ENCODE results near the gene HAUS7.

HAUS7 gene

GRCh38 chrX:153494061-153494460, 23.7 kb upstream of the HAUS7 start:
- ATAC-seq (ENCODE audit: low read depth), result no peak
- H3K36me3 Mint-ChIP-seq, result no peaks in the 10 kb centered on the region
- peaks cover 4% of the 10 kb centered on the region for H3K4me1 Mint-ChIP-seq
- H3K9me3 Mint-ChIP-seq, result no peaks in the 10 kb centered on the region
- no peak overlapping the region for H3K4me3 Mint-ChIP-seq
- peaks cover 7% of the 10 kb centered on the region for H3K27me3 Mint-ChIP-seq
- no peak overlapping the region for H3K27ac Mint-ChIP-seq
- no peak for DNase-seq (ENCODE audit: low spot score in 2 of 2)

- Mint-ChIP-seq H3K36me3 (no peaks in the 10 kb centered on the region), H3K4me1 (peaks cover 4% of the 10 kb centered on the region), H3K27me3 (peaks cover 7% of the 10 kb centered on the region), H3K9me3 (no peaks in the 10 kb centered on the region), H3K27ac (no peak overlapping the region), H3K4me3 (no peak overlapping the region)
- DNase-seq (ENCODE audit: low spot score in 2 of 2) (no peak), ATAC-seq (ENCODE audit: low read depth) (no peak)
These were observed 22.7 kb upstream of the HAUS7 start for GRCh38 chrX:153493085-153493484.

GRCh38 chrX:153492543-153492942, 22.2 kb upstream of the HAUS7 start:
- H3K4me1 Mint-ChIP-seq, result peaks cover 4% of the 10 kb centered on the region
- no peaks in the 10 kb centered on the region for H3K36me3 Mint-ChIP-seq
- H3K4me3 Mint-ChIP-seq, result no peak overlapping the region
- ATAC-seq (ENCODE audit: low read depth), result no peak
- DNase-seq (ENCODE audit: low spot score in 2 of 2), result no peak
- peaks cover 4% of the 10 kb centered on the region for H3K27me3 Mint-ChIP-seq
- no peaks in the 10 kb centered on the region for H3K9me3 Mint-ChIP-seq
- H3K27ac Mint-ChIP-seq, result no peak overlapping the region

- peaks cover 4% of the 10 kb centered on the region for H3K27me3 Mint-ChIP-seq
- H3K4me1 Mint-ChIP-seq, result peaks cover 4% of the 10 kb centered on the region
- no peak overlapping the region for H3K4me3 Mint-ChIP-seq
- no peaks in the 10 kb centered on the region for H3K9me3 Mint-ChIP-seq
- no peak for DNase-seq (ENCODE audit: low spot score in 2 of 2)
- H3K27ac Mint-ChIP-seq, result no peak overlapping the region
- no peaks in the 10 kb centered on the region for H3K36me3 Mint-ChIP-seq
- ATAC-seq (ENCODE audit: low read depth), result no peak
These were observed 21.5 kb upstream of the HAUS7 start for GRCh38 chrX:153491918-153492317.

GRCh38 chrX:153491351-153491914, 21.1 kb upstream of the HAUS7 start:
- Mint-ChIP-seq H3K36me3 (no peaks in the 10 kb centered on the region), H3K27me3 (peaks cover 4% of the 10 kb centered on the region), H3K4me1 (peaks cover 4% of the 10 kb centered on the region), H3K9me3 (no peaks in the 10 kb centered on the region), H3K27ac (no peak overlapping the region), H3K4me3 (no peak overlapping the region)
- no peak for ATAC-seq (ENCODE audit: low read depth)
- no peak for DNase-seq (ENCODE audit: low spot score in 2 of 2)

- Mint-ChIP-seq H3K27me3 (peaks cover 3% of the 10 kb centered on the region), H3K36me3 (no peaks in the 10 kb centered on the region), H3K4me3 (no peak overlapping the region), H3K4me1 (peaks cover 4% of the 10 kb centered on the region), H3K27ac (no peak overlapping the region), H3K9me3 (no peaks in the 10 kb centered on the region)
- ATAC-seq (ENCODE audit: low read depth) (no peak), DNase-seq (ENCODE audit: low spot score in 2 of 2) (no peak)
These were observed 20.0 kb upstream of the HAUS7 start for GRCh38 chrX:153490217-153490930.

GRCh38 chrX:153488231-153488914, 18.0 kb upstream of the HAUS7 start:
- no peaks in the 10 kb centered on the region for H3K27me3 Mint-ChIP-seq
- H3K4me3 Mint-ChIP-seq, result no peak overlapping the region

GRCh38 chrX:153487590-153488071, 17.3 kb upstream of the HAUS7 start:
- H3K27ac Mint-ChIP-seq, result no peak overlapping the region
- H3K36me3 Mint-ChIP-seq, result no peaks in the 10 kb centered on the region
- no peak overlapping the region for H3K4me3 Mint-ChIP-seq
- DNase-seq (ENCODE audit: low spot score in 2 of 2), result no peak
- H3K4me1 Mint-ChIP-seq, result no peaks in the 10 kb centered on the region
- H3K27me3 Mint-ChIP-seq, result no peaks in the 10 kb centered on the region
- ATAC-seq (ENCODE audit: low read depth), result no peak
- no peaks in the 10 kb centered on the region for H3K9me3 Mint-ChIP-seq

More at GRCh38 chrX:153488231-153488914, 18.0 kb upstream of the HAUS7 start:
- Mint-ChIP-seq H3K36me3 (no peaks in the 10 kb centered on the region), H3K9me3 (no peaks in the 10 kb centered on the region), H3K4me1 (no peaks in the 10 kb centered on the region), H3K27ac (no peak overlapping the region)
- DNase-seq (ENCODE audit: low spot score in 2 of 2) (no peak), ATAC-seq (ENCODE audit: low read depth) (no peak)

GRCh38 chrX:153486171-153486570, 15.8 kb upstream of the HAUS7 start:
- no peaks in the 10 kb centered on the region for H3K36me3 Mint-ChIP-seq
- no peaks in the 10 kb centered on the region for H3K4me1 Mint-ChIP-seq
- no peak for ATAC-seq (ENCODE audit: low read depth)
- H3K4me3 Mint-ChIP-seq, result no peak overlapping the region
- no peaks in the 10 kb centered on the region for H3K9me3 Mint-ChIP-seq
- no peak overlapping the region for H3K27ac Mint-ChIP-seq
- DNase-seq (ENCODE audit: low spot score in 2 of 2), result no peak
- H3K27me3 Mint-ChIP-seq, result no peaks in the 10 kb centered on the region

- no peaks in the 10 kb centered on the region for H3K4me1 Mint-ChIP-seq
- no peak overlapping the region for H3K4me3 Mint-ChIP-seq
- H3K27me3 Mint-ChIP-seq, result no peaks in the 10 kb centered on the region
- ATAC-seq (ENCODE audit: low read depth) (no peak), DNase-seq (ENCODE audit: low spot score in 2 of 2) (no peak)
- no peaks in the 10 kb centered on the region for H3K9me3 Mint-ChIP-seq
- H3K36me3 Mint-ChIP-seq, result no peaks in the 10 kb centered on the region
- no peak overlapping the region for H3K27ac Mint-ChIP-seq
These were observed 15.2 kb upstream of the HAUS7 start for GRCh38 chrX:153485396-153486080.

GRCh38 chrX:153482376-153483015, 12.1 kb upstream of the HAUS7 start:
- no peaks in the 10 kb centered on the region for H3K9me3 Mint-ChIP-seq
- no peaks in the 10 kb centered on the region for H3K4me1 Mint-ChIP-seq
- DNase-seq (ENCODE audit: low spot score in 2 of 2), result no peak
- peaks cover 2% of the 10 kb centered on the region for H3K27me3 Mint-ChIP-seq
- H3K4me3 Mint-ChIP-seq, result no peak overlapping the region
- H3K36me3 Mint-ChIP-seq, result no peaks in the 10 kb centered on the region
- ATAC-seq (ENCODE audit: low read depth), result no peak
- H3K27ac Mint-ChIP-seq, result no peak overlapping the region

- Mint-ChIP-seq H3K27me3 (peaks cover 5% of the 10 kb centered on the region), H3K4me3 (no peak overlapping the region), H3K4me1 (no peaks in the 10 kb centered on the region), H3K9me3 (no peaks in the 10 kb centered on the region), H3K36me3 (no peaks in the 10 kb centered on the region), H3K27ac (no peak overlapping the region)
- DNase-seq (ENCODE audit: low spot score in 2 of 2) (no peak), ATAC-seq (ENCODE audit: low read depth) (no peak)
These were observed 10.7 kb upstream of the HAUS7 start for GRCh38 chrX:153481043-153481442.

- Mint-ChIP-seq H3K27ac (no peak overlapping the region), H3K9me3 (no peaks in the 10 kb centered on the region), H3K27me3 (peaks cover 8% of the 10 kb centered on the region), H3K4me1 (no peaks in the 10 kb centered on the region), H3K4me3 (no peak overlapping the region), H3K36me3 (no peaks in the 10 kb centered on the region)
- DNase-seq (ENCODE audit: low spot score in 2 of 2), result no peak
- ATAC-seq (ENCODE audit: low read depth), result no peak
These were observed 8.4 kb upstream of the HAUS7 start for GRCh38 chrX:153478746-153479145.

GRCh38 chrX:153477901-153478300, 7.5 kb upstream of the HAUS7 start:
- H3K27me3 Mint-ChIP-seq, result peaks cover 8% of the 10 kb centered on the region
- no peak for DNase-seq (ENCODE audit: low spot score in 2 of 2)
- H3K27ac Mint-ChIP-seq, result no peak overlapping the region
- ATAC-seq (ENCODE audit: low read depth), result no peak
- H3K4me1 Mint-ChIP-seq, result no peaks in the 10 kb centered on the region
- no peaks in the 10 kb centered on the region for H3K36me3 Mint-ChIP-seq
- H3K9me3 Mint-ChIP-seq, result no peaks in the 10 kb centered on the region
- H3K4me3 Mint-ChIP-seq, result no peak overlapping the region
